AG04450 (cell line): ENCODE measurements around the gene OTULIN. TPM values are rescaled to one million over a fixed set of nuclear protein-coding genes. Genes with fewer than 3 reads are reported as not detected.

Source experiments
- CTCF ChIA-PET: fragments of 300-600, 350-600 bp; formaldehyde crosslinking; extraction: SDS; loops from one replicate; lab custom pipeline; 2022; ENCODE audit warnings: antibody characterized with exemption, inconsistent platforms; lab: Charles Lee
- POLR2A ChIA-PET: fragments of 350-600 bp; formaldehyde crosslinking; extraction: SDS; loops from one replicate; lab custom pipeline; 2021; ENCODE audit warnings: antibody characterized with exemption, inconsistent platforms; lab: Yijun Ruan, JAX
- DNase-seq: peaks from one replicate; pipeline ENCODE4 v3.0.0-alpha.2; 2011; ENCODE audit warnings: low read depth, low spot score
- H3K27ac ChIP-seq: one replicate; pipeline ENCODE4 v1.5.1; 2012; ENCODE audit warnings: low read depth, low read length, control low read depth
- H3K27me3 ChIP-seq: one replicate; pipeline ENCODE4 v1.6.0; 2012; ENCODE audit warnings: low read length; ENCODE audit not compliant: control insufficient read depth, insufficient read depth
- H3K4me3 ChIP-seq: 2 replicates; pipeline ENCODE4 v1.5.1; 2011; ENCODE audit warnings: mild to moderate bottlenecking, low read depth, low read length, control low read depth
- H3K9me3 ChIP-seq: 2 replicates; pipeline ENCODE4 v1.5.1; 2012; ENCODE audit warnings: low read length; ENCODE audit not compliant: control insufficient read depth, insufficient read depth
- CTCF ChIP-seq: IDR thresholded peaks from 2 replicates; pipeline ENCODE4 v1.5.1; 2011; ENCODE audit warnings: low read depth, low read length, control low read depth, inconsistent platforms
- polyA plus RNA-seq: library from polyadenylated mRNA; depleted of rRNA; stranded (reverse); fragments of >200 nt; gene quantifications from 2 replicates; pipeline ENCODE4 v1.2.3, GENCODE V29; 2011

OTULIN gene
- polyA plus RNA-seq, 1 experiment: 14.0 TPM

GRCh38 chr5:14669975-14670374, 5.5 kb downstream of the OTULIN start:
- TF ChIP-seq CTCF: no peak
- Histone ChIP-seq H3K27me3 (no peaks in the 10 kb centered on the region), H3K27ac (no peak overlapping the region), H3K4me3 (no peak overlapping the region), H3K9me3 (no peaks in the 10 kb centered on the region)
- no peak for DNase-seq
- CTCF ChIA-PET: interaction anchor here (1.0 to 1.4 kb wide), 2 partner anchors 15 to 334 kb away, joined by 3 to 4 read pairs; no protein-coding TSS in a partner anchor
- POLR2A ChIA-PET: no interaction called here

- Histone ChIP-seq H3K27me3 (no peaks in the 10 kb centered on the region), H3K27ac (no peak overlapping the region), H3K9me3 (no peaks in the 10 kb centered on the region), H3K4me3 (no peak overlapping the region)
- ChIA-PET CTCF (interaction anchor here (0.7 to 1.4 kb wide), 2 partner anchors 253 to 694 kb away, joined by 3 read pairs; no protein-coding TSS in a partner anchor), POLR2A (no interaction called here)
- DNase-seq: no peak
- TF ChIP-seq CTCF: no peak
These were observed 6.9 kb downstream of the OTULIN start for GRCh38 chr5:14671414-14671813.

- POLR2A ChIA-PET: no interaction called here
These were observed 7.6 kb downstream of the OTULIN start for GRCh38 chr5:14672082-14672481.

GRCh38 chr5:14672484-14673394, 8.2 kb downstream of the OTULIN start:
- no peak for TF ChIP-seq CTCF
- DNase-seq: no peak
- H3K4me3 ChIP-seq: no peak overlapping the region
- ChIA-PET CTCF (interaction anchor here (1.3 kb wide), 1 partner anchor 13 kb away, joined by 5 read pairs; no protein-coding TSS in a partner anchor), POLR2A (no interaction called here)
- H3K9me3 ChIP-seq: no peaks in the 10 kb centered on the region
- H3K27ac ChIP-seq: no peak overlapping the region
- no peaks in the 10 kb centered on the region for H3K27me3 ChIP-seq

More at GRCh38 chr5:14672082-14672481, 7.6 kb downstream of the OTULIN start:
- DNase-seq: no peak
- no peak overlapping the region for H3K27ac ChIP-seq
- CTCF ChIA-PET: interaction anchor here (0.7 to 1.3 kb wide), 2 partner anchors 13 to 252 kb away, joined by 3 to 5 read pairs; no protein-coding TSS in a partner anchor
- H3K9me3 ChIP-seq: no peaks in the 10 kb centered on the region
- no peak overlapping the region for H3K4me3 ChIP-seq
- H3K27me3 ChIP-seq: no peaks in the 10 kb centered on the region
- TF ChIP-seq CTCF: no peak

- no peak for DNase-seq
- ChIA-PET CTCF (interaction anchor here (1.3 kb wide), 1 partner anchor 12 kb away, joined by 5 read pairs; no protein-coding TSS in a partner anchor), POLR2A (no interaction called here)
- no peak overlapping the region for H3K4me3 ChIP-seq
- H3K27ac ChIP-seq: no peak overlapping the region
- no peaks in the 10 kb centered on the region for H3K9me3 ChIP-seq
- no peak for TF ChIP-seq CTCF
- H3K27me3 ChIP-seq: no peaks in the 10 kb centered on the region
These were observed 8.9 kb downstream of the OTULIN start for GRCh38 chr5:14673443-14673842.
